HG03457 (cell line): ENCODE measurements around the gene COA3.
"Not testable (repeated sequence)": the region's sequence is repeated elsewhere in the genome, so short reads cannot be mapped to it uniquely, and the experiment has no call there.

Experiments used
- ATAC-seq: cut with Tn5 transposase; IDR thresholded peaks from one replicate; pipeline ENCODE4 v1.9.1; 2021; ENCODE audit warnings: moderate number of reproducible peaks; ENCODE audit not compliant: unreplicated experiment

COA3 gene

GRCh38 chr17:42782166-42783061 is 16.1 kb downstream of the COA3 start:
- no peak for ATAC-seq

DNA sequence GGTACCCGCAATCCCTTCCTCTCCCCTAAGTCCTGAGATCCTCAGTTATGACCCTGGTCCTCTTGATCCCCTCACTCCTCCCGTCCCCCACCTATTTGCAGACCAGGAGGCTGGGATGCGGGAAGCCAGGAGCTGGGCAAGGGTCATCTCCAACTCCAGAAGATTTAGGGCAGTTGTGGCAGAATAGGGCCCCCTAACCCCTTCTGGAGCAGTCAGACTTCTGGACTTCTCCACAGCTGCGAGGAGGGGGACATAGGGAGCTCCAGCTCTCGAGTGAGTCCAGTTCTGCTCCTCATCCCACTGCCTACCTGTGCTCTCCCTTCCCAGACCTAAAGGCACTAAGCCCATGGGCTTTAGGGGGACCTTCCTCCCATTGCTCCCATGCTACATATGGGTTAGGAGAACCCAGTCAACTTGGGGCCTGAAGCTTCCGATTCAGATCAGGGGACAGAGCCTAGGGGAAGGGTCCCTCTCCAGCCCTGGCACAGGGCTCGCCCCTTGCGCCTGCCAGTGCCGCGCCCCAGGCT is 16.8 kb downstream of the COA3 start:
- ATAC-seq = no peak

DNA sequence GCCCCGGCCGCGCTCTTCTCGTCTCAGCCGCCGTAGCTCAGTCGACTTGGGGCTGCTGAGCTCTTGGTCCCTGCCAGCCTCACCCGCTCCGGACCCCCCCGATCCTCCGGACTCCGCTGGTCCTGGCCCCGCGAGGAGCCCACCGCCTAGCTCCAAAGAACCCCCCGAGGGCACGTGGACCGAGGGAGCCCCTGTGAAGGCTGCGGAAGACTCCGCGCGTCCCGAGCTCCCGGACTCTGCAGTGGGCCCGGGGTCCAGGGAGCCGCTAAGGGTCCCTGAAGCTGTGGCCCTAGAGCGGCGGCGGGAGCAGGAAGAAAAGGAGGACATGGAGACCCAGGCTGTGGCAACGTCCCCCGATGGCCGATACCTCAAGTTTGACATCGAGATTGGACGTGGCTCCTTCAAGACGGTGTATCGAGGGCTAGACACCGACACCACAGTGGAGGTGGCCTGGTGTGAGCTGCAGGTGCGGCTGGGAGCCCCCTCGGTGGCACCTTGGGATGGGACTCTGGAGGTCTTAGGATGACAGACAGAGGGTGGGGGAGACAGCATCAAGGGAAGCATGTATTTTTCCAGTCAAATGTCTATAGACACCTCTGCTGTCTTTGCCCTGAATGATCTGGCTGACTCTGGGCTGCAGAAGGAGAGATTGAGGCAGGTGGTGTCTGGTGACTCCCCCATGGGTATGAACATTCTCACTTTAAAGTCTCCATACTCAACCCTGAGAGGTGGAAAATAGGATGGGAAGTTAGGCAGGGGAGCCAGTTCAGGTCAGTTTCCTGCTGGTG is 17.5 kb downstream of the COA3 start:
- ATAC-seq = no peak

GRCh38 chr17:42779936-42780850 is 18.3 kb downstream of the COA3 start, which contains the start of gene WNK4:
Gene WNK4, plus strand, starts transcription at chr17:42780610. Its CDS starts 89 bp downstream, at chr17:42780699.
- no peak for ATAC-seq

DNA sequence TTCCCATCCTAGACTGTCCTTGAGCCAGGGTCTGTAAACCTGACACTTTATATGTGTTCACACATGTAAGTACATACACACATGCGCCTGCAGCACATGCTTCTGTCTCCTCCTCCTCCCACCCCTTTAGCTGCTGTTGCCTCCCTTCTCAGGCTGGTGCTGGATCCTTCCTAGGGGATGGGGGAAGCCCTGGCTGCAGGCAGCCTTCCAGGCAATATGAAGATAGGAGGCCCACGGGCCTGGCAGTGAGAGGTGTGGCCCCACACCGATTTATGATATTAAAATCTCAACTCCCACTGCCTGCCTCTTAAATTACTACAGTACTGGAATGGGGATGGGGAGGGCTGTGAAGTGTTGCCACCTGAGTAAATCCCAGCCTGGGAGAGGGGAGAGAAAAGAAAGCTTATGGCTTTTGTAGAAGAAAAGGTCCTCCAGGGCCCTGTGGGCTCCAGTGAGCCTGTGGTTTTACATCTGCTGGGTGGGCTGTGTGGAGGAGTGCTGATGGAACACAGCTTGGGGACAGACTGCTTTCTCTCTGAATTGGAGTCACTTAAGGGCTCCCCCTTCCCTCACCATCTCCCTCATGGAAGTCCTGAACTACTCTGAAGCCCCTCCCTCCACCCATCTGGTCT is 19.1 kb downstream of the COA3 start:
- ATAC-seq = no peak

- no peak for ATAC-seq
Measured at GRCh38 chr17:42778570-42778969, 19.9 kb downstream of the COA3 start.

DNA sequence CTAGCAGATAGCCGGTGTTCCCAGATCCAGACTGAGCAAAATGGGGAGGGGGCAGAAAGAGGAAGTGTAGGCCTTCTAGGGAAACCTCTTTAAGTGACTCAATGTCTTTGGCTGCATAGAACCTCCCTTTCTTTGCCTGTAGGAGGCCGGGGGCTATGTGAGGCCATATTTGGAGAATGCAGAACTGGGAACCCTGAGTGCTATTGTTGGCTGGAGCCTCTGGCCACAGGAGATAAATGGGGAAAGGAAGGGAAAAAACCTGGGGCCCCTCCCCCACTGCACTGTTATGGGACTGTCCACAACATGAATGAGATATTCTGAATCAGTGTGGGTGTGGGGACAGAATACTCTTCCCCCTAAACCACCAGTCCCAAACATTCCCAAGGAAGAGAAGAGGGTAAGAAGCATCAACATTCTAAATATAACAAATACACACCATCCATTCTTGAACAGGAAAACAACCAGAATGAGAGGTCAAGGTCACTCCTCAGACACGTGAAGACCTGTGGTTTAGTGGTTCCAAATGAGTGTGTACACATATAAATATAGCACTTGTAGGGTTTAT is 22.9 kb downstream of the COA3 start:
- ATAC-seq = no peak

DNA sequence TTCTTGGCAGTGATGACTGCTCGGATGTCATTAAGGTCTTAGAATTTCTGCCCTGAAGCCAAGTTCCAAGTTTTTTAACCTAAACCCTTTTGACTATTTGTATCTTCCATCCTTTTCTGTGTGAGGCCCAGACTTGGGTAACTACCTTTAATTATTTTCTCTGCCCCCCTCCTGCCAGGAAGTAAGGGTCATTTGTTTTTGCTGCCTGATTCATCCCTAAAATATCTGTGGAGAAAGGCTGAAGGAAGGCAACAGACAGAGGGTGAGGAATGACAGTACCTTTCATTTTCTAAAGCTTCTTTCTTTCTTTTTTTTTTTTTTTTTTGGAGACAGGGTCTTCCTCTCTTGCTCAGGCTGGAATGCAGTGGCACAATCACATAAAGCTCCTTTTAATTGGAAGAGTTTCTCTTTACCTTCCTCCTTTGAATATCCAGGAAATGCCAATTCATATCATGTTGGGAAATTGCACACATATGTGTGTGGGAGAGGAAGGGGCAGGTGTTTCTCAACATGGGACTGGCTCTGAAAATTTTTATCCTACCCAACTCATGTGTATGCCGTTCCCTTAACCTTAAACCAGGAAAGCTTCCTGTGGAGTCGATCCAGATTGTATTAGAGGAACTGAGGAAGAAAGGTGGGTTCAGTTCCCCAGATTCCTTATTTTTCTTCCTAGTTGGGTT is 24.3 kb downstream of the COA3 start:
- ATAC-seq = no peak

DNA sequence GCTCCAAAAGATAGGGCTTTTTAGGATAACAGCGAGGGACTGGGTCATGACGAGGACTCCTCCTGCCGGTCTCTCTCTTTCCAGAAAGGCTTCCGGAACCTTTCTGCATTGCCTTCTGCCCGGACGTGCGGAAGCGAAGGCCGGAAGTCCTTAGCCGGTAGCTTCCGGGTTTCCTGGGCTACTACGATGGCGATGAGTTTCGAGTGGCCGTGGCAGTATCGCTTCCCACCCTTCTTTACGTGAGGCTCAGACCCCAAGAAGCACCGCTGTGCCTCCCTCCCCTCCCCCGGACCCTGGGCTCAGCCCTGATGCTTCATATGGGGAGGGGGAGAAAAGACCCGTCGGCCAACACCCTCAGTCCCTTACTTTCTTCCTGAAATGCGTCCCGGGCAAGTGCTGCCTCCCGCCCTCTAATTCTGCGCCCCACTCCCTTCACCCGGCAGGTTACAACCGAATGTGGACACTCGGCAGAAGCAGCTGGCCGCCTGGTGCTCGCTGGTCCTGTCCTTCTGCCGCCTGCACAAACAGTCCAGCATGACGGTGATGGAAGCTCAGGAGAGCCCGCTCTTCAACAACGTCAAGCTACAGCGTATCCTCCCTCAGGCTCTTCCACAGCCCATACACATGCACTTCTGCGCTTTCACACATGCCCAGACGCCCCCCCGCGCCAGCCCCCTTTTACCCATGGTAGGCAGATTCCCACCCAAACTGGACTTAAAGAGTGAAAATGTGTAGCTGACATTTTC is 25.0 kb downstream of the COA3 start, which contains the start of gene VPS25:
Gene VPS25, plus strand, starts transcription at position 160 of the 746 bp plus-strand sequence. Its CDS starts 27 bp downstream, at position 187.
- no peak for ATAC-seq

DNA sequence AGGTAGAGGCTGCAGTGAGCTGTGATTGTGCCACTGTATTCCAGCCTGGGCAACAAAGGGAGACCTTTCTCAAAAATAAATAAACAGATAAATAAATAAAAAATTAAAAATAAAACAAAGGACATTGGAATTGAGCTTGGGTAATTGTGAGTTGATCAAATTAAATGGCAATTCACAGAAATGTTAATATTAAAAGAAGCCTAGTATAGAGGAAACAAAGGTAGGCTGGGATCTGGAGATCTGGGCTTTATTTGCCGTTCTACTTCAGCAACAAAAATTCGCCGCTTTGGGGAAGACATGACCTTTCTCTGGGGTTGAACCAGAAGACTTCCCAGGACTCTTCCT is 25.6 kb downstream of the COA3 start:
- no peak for ATAC-seq

DNA sequence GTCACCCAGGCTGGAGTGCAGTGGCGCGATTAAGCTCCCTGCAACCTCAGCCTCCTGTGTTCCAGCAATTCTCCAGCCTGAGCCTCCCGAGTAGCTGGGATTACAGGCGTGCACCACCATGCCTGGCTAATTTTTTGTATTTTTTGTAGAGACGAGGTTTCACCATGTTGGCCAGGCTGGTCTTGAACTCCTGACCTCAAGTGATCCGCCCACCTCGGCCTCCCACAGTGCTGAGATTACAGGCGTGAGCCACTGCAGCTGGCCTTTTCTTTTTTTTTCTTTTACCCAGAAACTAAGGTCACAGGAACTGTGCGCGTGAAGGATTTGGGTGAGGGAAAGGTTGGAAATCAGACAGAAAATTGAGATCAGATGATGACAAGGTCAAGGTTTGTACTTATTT is 28.5 kb downstream of the COA3 start:
- not testable (repeated sequence) for ATAC-seq

DNA sequence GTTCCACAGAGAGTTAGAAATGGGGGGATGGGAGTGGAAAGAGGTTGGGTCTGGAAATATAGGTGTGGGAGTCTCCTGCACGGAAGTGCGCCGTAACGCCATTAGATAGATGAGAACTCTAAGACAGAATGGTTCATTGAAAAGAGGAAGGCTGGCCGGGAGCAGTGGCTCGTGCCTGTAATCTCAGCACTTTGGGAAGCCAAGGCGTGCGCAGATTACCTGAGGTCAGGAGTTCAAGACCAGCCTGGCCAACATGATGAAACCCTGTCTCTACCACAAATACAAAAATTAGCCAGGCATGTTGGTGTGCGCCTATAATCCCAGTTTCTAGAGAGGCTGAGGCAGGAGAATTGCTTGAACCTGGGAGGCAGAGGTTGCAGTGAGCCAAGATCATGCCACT is 30.5 kb downstream of the COA3 start:
- not testable (repeated sequence) for ATAC-seq

DNA sequence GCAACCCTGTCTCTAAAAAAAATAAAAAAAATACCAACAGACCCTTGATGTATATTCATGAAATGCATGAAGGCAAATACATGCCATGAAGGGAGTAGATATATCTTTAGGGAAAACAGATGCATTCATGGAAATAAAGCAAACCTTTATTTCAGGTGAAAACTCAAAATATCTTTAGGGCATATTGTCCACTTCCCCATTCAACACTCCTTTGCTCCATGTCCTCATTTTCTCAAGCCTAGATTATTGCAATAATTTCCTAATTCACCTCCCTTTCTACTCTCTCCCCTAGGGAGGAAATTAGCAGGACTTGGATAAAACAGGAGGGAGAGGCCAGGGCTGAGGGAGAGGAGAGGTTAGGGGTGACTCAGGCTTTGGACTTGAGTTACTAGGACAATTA is 31.0 kb downstream of the COA3 start:
- ATAC-seq = no peak

- ATAC-seq = no peak
Measured at GRCh38 chr17:42766124-42766523, 32.4 kb downstream of the COA3 start.

GRCh38 chr17:42761638-42762037 is 36.9 kb downstream of the COA3 start:
- ATAC-seq = no peak

DNA sequence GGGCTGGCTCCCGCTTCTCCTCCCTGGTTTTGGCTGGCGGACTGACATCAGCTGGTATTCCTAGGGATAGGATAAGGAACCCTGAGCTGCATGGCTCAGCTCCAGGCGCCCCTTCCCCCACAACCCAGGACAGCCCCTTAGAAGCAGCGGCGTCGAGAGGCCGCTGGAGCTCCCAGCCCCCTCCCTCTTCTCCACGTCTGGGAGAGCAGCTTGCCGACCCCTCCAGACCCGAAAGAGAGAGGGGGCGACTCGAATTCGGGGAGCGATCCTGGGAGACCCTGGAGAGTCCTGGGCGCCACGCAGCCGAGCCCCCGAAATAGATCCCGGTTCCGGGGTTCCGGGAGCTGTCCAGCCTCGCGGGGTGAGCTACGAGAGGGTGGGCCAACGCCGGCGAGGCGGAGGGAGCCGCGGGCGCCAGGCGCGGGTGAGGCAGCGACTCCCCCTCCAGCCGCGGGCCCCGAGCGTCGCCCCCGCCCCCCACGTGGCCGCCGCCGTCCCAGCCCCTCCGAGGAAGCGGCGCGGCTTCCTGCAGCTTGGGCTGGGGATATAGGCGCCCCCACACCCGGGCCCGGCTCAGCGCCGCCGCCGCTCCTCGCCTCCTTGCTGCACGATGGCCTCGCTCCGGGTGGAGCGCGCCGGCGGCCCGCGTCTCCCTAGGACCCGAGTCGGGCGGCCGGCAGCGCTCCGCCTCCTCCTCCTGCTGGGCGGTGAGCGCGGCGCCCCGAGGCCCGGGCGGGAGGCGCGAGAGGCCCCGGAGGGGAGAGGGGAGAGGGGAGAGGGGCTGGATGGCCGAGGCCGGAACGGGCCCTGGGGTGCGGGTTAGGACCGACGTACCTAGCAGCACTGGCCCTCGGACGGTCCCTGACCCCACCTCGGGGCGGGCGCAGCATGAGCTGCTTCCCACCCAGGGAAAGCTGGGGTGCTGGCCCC is 37.6 kb downstream of the COA3 start, which contains the start of gene RAMP2:
Gene RAMP2, plus strand, starts transcription at position 576 of the 930 bp plus-strand sequence. Its CDS starts 35 bp downstream, at position 611.
- no peak for ATAC-seq

DNA sequence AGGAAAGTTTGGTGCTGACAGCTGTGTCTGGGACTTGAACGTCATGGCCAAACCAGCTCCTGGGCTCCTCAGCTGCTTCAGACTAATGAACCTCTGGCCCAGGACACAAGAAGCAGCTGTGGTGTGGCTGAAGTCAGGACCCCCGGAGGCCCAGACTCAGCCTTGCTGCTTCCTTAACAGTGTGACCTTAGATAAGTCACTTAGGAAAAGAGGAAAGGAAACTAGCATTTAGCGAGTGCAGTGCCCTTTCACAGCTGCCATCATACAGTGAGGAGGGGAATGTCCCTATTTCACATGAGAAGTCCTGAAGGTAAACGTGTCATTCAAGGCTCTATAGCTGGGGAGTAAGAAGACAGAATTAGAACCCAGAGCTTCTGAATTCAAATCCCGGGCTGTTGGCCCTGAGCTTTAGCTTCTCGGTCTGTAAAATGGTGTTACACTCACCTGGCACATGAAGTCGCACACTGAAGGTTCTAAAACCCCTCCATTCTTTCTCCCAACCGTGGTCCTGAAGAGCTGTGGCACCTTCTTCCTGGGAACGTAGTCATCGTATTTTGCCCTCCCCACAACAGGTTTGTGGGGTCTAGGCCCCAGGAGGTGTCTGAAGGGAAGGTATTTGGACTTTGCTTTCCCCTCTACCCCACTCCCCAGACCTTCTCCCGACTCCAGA is 38.4 kb downstream of the COA3 start:
- no peak for ATAC-seq
